ENCODE results near the gene EDN3. TPM values are rescaled to one million over a fixed set of nuclear protein-coding genes. Genes with fewer than 3 reads are reported as not detected.

Gene EDN3
- total RNA-seq, 1 donor from 2014 or later = not detected

DNA sequence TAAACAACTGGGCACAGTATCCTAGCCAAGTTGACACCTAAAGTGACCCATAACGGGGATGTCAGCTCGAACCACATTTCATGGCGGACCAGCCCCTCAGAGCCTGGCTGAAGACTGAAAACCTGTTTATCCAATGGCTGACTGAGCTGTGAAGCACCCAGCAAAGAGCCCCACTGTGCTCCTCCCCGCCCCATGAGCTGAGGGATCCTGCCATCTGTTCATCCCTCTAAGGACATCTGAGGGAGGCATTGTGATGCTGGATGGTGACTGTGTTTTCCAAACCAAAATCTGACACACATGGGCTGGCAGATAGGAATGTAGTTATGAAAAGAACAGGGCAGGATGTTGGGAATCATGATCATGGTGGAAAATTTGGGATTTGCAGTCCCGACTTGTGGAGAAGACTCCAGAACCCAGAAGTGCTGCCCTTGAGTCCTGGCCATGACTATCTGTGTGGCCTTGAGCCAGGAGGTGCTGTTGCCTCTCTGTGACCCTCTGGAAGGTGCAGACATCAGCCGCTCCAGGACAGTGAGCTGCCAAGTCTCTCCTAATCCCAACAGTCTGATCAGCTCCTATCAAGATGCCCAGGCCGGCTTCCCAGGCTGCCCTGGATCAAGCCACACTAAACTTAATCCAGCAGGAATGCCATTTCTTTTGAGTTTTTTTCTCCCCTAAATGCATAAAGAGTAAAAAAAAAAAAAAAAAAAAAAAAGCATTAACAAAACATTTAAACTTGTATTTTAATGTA lies 5.7 kb downstream of the EDN3 start:
- intact Hi-C loops (cut with DNase I) = no loop called here
- ATAC-seq (no peak), DNase-seq (ENCODE audit: low spot score) (no peak)

DNA sequence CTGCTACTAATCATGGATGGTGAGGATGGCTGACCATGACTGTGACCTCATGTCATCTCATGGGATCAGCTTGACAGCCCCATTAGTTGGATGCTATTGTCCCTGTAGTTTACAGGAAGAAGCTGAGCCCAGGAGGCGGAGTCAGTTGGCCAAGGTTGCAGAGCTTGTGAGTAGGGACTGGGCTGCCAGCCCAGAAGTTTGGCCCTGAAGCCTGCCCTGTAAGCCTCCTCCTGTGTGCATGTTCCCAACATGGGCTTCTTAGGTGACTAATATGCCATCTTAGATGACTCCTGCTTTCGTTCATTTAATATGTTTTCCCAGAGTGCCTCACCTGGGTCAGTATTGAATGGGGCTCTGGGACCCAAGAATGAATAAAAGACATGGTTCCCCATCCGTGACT lies 6.9 kb downstream of the EDN3 start:
- ATAC-seq (no peak), DNase-seq (ENCODE audit: low spot score) (no peak)
- intact Hi-C loops (cut with DNase I) = no loop called here

DNA sequence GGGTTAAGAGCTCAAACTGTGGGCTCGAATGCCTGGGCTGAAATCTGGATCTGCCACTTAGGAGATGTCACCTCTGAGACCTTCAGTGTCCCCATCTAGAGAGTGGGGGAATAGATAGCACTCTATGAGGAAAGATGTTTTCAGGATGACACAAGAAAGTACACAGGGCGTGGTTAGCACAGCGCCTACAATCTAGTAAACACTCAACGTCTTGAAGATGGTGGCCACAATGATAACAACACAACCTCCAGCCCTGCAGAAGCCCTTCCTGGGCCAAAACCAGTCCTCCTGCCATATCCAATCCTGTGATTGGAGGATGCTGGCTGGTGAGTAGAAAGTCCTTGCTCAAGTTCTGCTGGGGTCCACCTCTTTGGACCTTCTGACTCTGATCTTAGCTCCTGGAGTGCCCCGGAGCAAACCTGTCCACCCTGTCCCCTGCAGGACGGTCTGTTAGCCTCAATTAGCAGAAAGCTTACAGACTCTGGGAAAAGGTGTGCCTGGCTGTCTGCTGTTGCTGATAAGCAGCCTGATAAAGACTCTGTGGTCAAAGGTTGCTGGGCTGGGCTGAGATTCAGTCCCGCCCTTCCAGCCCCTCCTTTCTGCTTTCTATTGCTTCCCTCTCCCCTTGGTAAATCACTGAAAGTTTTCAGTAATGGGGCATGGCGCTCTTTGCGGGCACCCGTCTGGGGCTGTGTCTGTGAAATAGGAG lies 8.2 kb downstream of the EDN3 start:
- no peak for ATAC-seq
- intact Hi-C loops (cut with DNase I) = no loop called here
- no peak for DNase-seq (ENCODE audit: low spot score)

DNA sequence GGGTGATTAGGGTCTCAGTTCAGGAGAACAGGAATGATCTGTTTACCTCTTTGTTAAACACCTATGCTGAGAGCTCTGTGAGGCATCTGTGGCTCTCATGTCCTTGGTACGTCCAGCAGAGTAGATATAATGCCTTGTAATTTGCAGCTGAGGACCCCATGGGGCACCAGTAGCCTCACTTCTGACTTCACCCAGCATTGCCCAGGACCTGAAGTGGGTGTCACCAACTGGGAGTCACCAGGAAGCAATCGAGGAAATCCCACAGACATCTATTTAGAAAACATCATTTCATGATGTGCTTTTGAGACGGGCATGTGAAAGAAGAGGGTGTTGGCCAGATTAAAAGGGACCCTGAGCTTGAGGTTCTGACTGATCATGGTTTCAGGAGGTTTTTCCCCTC lies 8.8 kb downstream of the EDN3 start:
- ATAC-seq = no peak
- intact Hi-C loops (cut with DNase I) = no loop called here
- DNase-seq (ENCODE audit: low spot score) = no peak

DNA sequence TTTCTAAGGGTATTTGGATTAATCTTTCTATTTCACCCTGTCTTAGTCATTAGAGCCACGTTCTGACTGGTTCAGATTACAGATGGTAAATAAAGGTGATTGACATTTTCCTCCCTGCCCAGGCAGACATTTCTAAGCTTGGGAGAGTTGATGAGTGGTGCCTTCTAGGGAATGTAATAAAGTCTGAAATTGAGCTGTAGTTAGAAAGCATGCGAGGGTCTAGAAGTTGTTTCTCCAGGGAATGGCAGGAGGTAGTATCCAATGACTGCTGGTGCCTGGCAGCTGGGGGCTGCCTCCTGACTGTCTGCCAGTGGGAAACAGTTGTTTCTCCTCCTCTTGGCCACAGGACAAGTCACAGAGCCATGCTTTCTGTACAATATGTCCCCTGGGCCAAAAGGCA lies 14.6 kb downstream of the EDN3 start:
- intact Hi-C loops (cut with DNase I) = no loop called here
- ATAC-seq = no peak

DNA sequence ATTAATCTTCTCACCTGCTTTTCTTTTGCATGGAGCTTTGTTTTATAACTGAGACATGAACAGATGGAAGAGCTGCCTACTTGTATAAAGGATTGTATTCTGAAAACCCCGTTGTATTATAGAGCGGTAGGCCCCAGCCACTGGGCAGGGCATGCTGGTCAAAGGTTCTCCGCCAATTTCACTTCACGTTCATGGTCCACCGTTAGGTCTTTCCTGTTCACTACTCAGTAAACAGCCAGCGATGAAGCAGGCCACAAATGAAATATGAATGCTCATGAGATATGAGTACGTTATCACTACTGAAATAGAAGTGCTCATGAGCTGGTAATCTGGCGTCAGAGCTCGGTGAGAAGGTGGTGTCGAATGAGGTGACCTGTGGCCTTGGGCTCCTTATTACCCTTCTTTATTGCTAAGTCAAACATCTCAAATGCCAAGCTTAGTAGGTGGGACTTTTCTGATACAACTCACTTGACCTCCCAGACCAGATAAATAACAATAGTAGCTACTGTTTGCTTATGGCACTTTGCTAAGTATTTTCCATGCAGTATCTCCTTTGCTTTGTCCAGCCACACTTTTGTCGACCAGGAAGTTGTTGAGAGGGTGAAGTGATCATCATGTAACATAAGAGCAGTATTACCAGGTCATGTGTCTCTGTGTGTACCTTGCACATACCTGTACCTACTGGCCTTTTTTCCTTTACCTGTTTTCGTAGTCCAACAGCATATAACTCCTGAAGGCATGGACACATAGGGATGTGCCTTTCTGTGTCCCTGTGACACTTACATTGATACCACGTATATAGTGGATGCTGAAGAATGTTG lies 16.7 kb downstream of the EDN3 start:
- no peak for DNase-seq (ENCODE audit: low spot score)
- intact Hi-C loops (cut with DNase I) = no loop called here
- no peak for ATAC-seq

More for the DNA sequence above, 14.6 kb downstream of the EDN3 start:
- no peak for DNase-seq (ENCODE audit: low spot score)

DNA sequence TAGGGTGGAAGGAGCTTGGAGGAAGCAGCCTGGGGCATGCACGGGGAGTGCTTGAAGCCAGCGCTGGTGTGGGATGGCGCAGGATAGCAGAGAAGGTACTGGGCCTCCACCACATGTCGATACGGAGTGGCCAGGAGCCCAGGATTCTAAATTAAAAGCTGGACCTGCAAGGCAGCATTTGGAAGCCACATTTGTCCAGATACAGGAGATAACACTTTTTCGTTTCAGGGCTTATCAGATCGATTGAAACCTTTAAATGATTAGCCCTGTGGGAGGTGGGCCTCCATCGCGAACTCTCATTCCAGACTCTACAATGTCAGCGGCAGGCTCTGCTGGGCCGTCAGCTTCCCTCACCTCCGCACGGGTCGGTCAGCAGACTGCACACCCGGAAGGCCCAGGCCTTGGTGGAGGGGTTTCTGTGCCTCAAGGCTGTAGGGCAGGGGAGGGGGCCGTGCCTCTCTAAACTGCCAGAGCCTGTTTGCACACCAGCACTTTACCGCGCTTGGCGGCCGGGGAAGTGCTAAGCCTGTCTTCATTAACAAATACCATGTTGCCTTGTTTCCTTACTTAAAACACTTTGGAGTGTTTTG lies 17.9 kb downstream of the EDN3 start:
- no peak for ATAC-seq
- DNase-seq (ENCODE audit: low spot score) = no peak
- intact Hi-C loops (cut with DNase I) = no loop called here

DNA sequence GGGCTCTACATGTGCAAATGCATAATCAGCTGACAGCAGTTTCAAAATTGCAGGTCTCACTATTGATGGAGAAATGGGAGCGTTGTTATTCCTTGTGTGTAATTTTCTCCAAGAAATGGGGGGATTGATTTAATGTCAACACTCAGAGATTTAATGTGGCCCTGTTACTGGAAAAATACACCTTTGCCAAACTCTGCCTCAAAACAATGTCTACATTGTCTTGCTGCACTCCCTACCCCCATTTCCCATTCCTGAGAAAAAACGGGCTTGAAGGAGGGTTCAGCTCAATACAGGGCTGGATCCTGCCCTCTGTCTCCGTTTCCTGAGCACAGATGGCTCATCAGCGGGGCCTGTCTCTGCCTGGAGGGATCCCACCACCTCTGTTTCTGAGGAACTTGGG lies 18.4 kb downstream of the EDN3 start:
- no peak for ATAC-seq
- intact Hi-C loops (cut with DNase I) = no loop called here
- DNase-seq (ENCODE audit: low spot score) = no peak

DNA sequence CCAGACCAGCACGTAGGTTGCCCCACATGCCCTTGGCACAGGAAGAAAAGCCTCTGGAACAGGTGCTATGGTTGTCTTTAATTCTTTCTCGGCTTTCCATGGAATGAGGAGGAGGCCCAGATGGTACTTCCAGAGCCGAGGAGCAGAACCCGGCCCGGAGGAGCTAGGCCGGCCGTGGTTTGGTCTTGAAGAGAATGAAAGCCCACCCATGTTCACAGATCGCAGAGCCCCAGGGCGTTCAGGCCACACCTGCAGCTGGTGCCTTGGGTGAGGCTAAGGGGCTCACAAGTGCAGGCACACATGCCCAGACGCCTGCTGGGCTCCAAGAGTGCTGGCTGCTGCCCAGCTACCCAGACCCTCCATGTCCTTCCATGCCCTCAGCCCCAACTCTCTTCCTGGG lies 20.0 kb downstream of the EDN3 start:
- intact Hi-C loops (cut with DNase I) = no loop called here
- ATAC-seq = no peak
- DNase-seq (ENCODE audit: low spot score) = no peak

DNA sequence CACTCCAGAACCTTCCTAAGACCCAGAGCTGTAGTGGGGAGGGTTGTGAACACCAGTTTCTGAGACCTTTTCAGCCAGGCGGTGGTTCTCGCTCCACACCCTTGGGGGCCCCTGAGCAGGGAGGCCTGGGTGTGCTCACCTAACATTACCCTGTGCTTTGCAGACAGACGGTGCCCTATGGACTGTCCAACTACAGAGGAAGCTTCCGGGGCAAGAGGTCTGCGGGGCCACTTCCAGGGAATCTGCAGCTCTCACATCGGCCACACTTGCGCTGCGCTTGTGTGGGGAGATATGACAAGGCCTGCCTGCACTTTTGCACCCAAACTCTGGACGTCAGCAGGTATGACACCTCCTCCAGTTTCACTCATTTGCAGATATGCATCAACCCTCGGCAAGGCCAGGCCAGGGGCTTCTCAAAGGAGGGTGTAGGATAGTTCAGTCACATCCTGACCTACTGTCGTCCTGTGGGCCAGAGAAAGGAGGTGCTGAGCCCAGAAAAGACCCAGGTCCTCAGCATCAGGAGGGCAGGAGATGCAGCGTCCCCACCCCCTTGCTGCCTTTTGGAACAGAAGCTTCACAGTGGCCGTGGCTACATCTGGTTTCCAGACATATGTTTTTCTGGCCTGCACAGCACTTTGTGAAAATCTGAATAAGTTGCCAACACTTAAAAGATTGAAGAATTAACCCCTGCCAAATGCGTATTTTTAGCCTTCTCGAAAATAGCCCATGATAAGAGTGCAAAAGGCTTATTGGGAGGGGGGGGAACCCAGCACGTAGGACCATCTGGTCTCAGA lies 20.6 kb downstream of the EDN3 start:
- ATAC-seq (no peak), DNase-seq (ENCODE audit: low spot score) (no peak)
- intact Hi-C loops (cut with DNase I) = no loop called here

DNA sequence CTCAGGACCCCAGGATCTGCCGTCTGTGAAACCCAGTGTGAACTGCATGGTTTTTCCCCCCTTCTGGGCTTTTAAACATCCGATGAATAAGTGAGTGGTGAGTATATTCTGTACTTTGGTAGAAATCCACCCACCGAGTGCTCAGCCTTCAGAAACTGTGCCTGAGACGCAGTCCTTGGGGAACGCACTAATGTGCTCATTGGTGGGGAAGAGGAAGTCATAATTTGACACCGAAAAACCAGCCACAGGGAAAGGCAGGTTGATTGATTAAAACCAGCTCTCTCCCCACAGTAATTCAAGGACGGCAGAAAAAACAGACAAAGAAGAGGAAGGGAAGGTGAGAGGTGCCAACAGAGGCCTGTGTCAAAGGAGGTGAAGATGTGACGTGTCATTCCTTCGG lies 21.7 kb downstream of the EDN3 start:
- intact Hi-C loops (cut with DNase I) = no loop called here
- DNase-seq (ENCODE audit: low spot score) = no peak
- ATAC-seq = no peak

DNA sequence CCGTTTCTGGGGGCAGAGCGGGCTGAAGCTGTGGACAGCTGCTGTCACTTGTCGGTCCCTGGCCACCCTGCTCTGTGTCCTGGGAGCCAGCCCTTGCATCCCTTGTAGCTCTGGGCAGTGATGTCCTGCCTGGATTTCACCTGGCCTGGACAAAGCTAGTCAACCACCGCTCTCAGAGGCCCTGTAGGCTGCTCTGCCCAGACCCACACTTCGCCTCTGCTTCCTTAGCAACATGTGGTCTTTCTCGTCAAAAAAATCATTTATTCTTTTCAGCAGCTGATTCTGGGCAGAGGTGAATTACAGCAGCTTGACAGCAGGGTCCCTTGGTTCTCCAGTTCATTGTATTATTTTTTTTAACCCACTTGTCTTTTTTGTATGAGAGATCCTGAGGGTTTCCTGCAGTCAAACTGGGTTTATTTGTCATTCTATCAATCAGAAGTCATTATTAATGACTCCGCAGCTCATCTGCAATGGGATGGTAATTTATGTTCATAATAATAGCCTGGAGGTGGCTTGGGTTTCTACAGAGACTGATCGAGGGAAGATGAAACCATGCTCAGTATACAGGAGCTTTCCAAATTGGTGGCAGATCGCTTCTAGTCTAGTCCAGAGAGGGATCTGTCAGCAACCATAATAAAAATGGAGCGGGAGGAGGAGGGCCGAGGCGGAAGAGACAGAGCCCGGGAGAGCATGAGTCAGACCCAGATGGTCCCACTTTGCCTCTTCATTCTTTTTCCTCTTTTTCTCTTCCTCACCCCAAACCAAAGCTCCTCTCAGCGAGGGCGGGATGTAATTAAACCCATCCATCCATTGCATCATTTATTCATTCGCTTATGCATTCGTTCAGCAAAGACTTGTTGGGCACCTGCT lies 22.4 kb downstream of the EDN3 start:
- intact Hi-C loops (cut with DNase I) = no loop called here
- ATAC-seq (no peak), DNase-seq (ENCODE audit: low spot score) (no peak)

DNA sequence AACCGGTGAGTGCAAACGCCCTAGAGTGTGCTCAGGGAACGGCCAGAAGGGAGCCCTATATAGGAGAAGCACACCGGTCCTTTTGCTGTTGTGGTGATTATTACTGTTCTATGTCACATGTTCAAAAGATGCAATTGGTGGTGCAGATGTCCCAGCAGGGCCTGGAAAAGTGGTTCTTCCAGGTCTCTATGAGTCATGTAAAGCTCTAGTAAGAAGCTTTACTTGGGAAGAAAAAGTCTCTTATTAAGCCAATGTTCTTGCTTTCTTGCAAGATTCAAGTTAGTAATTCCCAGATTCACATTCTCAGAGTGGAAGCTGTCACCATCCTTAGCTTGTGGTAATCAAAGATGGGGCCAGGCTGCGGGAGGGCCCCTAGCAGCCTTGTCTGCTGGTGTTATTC lies 23.3 kb downstream of the EDN3 start:
- ATAC-seq (no peak), DNase-seq (ENCODE audit: low spot score) (no peak)
- intact Hi-C loops (cut with DNase I) = no loop called here

DNA sequence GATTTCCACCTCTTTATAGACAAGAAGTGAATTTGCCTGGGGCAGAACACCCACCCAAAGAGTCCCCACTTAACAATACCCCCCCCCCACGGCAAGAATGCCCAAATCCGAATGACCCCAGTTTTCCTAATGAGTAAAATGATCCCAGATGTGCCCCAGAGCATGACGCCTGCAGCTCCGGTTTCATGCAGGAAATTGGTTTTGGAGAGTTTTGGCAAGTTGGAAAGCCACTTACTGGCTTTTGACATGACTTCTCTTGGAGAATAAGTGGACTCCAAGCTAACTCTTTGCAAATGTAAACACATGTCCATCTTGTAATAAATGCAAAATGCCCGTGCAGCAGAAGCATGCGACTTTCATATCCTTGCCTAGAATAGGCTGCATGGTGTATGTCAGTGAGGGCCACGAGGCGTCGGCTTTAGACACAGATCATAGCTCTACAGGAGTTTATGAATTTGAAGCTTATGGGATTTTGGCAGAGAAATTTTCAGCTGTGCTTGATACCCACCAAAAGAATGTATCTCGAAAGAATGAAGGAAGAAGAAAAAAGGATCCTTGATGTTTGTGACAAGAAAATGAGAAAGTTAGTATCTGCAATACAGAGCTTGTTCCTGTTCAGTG lies 24.2 kb downstream of the EDN3 start:
- intact Hi-C loops (cut with DNase I) = no loop called here
- no peak for ATAC-seq
- DNase-seq (ENCODE audit: low spot score) = no peak

DNA sequence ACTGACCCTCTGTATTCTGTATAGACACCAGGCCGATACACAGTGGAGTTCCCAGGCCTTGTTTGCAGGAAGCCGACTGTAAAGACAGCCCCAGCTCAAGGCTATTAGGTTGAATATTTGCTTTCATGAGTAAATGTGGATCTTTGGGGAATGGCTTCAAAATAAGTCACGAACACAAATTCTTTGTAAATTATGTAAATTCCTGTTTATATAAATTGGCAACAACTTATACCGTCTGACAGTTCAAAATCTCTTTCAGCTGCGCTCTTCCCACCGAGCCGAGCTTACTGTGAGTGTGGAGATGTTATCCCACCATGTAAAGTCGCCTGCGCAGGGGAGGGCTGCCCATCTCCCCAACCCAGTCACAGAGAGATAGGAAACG lies 24.7 kb downstream of the EDN3 start:
- no peak for ATAC-seq

DNA sequence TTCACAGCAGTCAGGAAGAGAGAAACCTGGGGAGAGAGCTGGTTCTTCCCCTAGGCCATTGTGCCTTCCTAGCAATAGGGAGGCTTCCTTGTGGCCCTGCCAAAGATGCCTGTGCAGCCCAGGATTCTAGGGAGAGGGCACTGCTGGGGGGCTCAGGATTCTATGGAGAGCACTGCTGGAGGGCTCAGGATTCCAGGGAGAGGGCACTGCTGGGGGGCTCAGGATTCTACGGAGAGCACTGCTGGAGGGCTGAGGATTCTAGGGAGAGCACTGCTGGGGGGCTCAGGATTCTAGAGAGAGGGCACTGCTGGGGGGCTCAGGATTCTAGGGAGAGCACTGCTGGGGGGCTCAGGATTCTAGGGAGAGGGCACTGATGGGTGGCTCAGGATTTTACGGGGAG lies 25.8 kb downstream of the EDN3 start:
- intact Hi-C loops (cut with DNase I) = no loop called here
- no peak for ATAC-seq
- DNase-seq (ENCODE audit: low spot score) = no peak

More for the DNA sequence above, 24.7 kb downstream of the EDN3 start:
- intact Hi-C loops (cut with DNase I) = no loop called here
- DNase-seq (ENCODE audit: low spot score) = no peak

DNA sequence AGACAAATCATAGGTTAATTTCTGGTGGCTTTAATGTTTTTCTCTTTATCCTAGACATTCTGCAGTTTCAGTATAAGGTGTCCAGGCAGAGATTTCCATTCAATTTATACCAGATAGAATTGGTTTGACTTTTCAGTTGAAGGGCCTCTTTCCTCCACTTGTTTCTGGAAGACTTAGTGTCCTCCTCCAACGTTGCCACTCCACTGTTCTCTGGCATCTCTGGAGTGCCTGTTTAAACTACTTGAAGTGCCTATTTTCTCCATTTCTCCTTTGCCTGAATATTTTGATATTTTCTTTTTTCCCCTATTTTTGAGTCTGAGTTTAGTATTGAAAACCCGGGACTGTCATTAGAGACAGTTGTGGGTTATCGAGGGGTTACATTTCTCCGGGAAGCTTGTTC lies 27.7 kb downstream of the EDN3 start:
- intact Hi-C loops (cut with DNase I) = no loop called here
- no peak for DNase-seq (ENCODE audit: low spot score)

More for the DNA sequence above, 27.7 kb downstream of the EDN3 start:
- ATAC-seq = no peak
